Fibroblast of skin of back (primary cell): ENCODE data around the gene CLPTM1L.
"Not testable (repeated sequence)": the region's sequence is repeated elsewhere in the genome, so short reads cannot be mapped to it uniquely, and the experiment has no call there.

Experiments used
- DNase-seq: peaks from one replicate; pipeline ENCODE4 v3.0.0-alpha.2; 2013

The CLPTM1L gene

DNA sequence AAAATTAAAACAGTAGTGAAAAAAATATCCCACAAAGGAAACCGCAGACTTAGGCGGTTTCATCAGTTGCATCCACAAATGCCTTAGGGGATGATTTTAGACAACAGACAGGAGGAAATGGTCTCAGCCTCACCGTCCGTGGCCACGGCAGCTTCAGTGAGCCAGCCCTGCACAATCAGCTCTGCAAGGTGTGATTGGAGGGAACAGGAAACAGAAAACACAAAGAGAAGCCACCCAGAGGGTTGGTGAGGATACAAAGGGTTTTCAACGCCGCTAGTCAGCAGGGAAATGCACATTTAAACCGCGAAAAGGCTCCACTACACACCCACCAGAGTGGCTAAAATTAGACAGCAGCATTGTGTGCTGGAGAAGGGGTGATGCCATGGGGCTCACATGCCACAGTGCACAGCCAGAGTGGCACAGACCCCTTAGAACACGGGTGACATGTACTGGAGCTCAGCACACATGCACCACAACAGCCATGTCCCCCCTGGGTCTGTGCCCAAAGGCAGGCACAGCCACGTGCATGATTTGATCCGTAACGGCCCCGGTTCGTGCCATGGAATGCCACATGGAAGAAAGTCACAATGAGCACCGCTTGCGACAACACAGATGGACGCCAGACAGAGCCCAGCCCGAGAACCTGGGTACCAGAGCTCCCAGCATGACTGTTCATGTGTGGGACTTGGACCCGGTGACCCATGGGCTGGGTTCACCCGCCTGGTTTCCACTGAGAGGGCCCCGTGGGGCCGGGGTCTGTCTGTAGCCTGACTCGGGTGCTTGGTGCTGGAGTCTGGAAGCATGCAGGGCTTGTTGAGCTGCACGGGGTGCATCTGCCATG is 31.7 kb downstream of the CLPTM1L start:
- DNase-seq: no peak

DNA sequence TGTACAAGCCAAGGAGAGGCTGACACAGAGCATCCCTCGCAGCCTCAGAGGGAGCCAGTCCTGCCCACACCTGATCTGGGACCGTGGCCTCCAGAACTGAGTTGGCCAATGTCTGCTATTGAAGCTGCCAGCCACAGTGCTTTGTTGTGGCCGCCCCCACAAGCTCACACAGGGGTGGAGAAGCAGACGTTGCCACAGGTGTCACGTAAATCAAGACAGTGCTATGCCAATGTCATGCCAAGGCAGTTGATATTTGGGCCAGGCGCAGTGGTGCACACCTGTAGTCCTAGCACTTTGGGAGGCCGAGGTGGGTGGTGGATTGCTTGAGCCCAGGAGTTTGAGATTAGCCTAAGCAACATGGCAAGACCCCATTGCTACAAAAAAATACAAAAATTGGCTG is 32.7 kb downstream of the CLPTM1L start:
- no peak for DNase-seq

DNA sequence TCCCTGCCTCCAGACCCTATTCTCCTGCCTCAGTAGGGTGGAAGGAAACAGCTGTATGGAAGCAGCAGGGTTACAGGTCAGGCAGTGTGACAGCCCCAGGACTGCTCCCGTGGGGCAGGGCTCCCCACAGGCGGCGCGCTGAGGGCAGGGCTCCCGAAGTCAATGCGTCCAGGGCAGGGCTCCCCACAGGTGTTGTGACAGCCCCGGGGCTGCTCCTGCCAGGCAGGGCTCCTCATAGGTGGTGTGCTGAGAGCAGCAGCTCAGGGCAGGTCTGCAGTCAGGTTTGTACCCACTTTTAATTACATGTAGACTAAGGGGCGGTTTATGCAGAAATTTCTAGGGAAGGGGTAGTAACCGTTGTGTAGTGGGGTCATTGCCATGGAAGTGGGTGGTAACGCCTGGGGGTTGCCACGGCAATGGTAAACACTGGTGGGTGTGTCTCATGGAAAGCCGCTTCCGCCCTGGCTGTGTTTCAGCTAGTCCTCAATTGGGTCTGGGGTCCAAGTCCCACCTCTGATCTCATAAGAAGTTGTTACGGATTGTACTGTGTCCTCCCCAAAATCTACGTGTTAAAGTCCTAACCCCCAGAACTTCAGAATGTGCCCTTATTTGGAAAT is 33.4 kb downstream of the CLPTM1L start:
- DNase-seq: no peak

DNA sequence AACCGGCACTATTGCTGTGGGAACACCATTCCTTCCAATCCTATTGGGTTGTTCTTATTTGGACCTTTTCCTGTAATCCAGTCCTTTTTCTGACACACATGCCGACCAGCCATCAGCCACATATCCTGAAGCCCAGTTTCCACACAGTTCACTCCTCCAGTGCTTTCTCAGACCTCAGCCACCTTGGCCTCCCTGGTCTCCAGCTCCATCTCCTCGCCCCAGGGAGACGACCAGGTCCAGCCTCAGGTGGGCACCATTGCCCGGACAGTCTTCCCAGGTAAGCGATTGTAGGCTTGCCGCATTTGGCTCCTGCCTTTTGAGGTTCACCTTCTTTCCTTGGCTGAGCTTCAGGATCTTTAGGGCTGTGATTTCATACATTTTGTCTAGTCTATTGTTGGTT is 34.8 kb downstream of the CLPTM1L start:
- DNase-seq: no peak

DNA sequence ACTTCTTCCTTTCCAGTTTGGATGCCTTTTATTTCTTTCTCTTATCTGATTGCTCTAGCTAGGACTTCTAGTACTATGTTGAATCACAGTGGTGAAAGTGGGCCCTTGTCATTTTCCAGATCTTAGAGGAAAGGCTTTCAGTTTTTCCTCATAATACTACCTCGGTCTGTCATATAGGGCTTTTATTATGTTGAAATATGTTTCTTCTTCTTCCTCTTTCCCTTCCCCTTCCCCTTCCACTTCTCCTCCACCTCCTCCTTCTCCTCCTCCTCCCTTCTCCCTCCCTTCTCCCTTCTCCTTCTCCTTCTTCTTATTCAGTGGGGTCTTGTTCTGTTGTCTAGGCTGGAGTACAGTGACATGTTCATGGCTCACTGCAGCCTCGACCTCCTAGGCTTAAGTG is 40.9 kb downstream of the CLPTM1L start:
- DNase-seq: no peak

DNA sequence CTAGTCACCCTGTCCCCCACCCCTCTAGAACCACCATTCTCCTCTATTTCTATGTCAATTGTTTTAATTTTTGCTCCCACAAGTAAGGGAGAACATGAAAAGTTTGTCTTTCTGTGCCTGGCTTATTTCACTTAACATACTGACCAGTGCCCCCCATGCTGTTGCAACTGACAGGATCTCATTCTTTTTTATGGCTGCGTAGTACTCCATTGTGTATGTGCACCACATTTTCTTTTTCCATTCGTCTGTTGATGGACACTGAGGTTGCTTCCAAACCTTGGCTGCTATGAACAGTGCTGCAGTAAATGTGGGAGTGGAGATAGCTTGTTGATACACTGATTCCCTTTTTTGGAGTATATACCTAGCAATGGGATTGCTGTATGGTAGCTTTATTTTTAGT is 42.6 kb downstream of the CLPTM1L start:
- no peak for DNase-seq

DNA sequence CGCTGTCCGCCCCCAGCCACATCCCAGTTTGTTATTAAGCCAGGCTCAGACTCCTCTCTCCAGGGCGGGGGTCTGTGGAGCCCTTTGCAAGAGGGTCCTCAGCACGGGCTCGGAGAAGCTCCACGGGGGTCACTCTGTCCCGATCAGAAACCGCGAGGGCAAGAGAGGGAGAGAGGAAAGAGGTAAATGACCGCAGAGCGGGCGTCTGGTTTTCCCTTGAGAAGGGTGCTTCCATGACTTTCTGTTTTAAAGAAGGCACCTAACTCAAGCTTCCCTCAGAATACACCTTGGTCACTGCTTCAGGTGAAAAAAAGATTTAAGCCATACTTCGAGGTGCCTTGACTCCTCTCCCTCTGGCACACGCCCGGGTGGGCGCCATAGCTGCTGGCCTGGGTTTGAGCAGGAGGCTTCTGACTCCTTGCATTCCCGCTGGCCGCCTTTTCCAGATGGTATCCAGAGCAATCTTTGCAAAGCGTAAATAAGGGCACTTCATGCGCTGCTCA is 44.3 kb downstream of the CLPTM1L start:
- DNase-seq: no peak

DNA sequence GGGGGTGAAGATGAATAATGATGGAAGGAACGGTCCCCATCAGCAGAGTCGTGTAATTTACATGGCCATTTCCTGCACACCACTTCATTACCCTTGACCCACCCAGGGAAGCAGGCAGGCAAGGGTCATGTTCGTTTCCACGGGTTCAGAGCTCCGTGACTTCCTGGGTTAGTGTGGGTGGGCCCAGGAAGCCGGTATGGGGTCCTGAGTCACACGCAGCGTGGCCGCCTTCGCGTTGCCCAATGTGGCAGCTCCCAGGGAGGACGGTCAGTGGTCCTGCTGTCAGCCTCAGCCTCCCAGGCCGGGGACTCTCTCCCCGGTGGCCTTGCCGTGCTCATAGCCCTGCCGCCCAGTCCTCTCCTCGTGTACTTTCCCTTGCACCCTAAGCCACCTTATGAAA is 44.9 kb downstream of the CLPTM1L start:
- DNase-seq: no peak

DNA sequence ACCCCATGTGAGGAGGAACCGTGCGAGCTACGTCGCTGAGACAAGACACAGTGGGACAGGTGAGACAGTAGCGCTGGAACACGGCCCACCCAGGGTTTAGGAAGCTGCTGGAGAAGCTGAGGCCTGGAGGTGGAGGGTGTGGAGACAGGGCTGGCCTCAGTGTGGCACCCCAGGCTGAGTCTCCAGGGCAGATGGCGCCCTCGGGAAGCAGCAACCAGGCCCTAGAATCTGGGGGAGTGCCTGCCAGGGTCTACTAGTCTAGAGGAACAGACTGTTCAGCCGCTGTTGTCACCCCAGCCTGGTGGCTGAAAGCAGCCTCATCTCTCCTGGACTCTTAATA is 45.4 kb downstream of the CLPTM1L start:
- no peak for DNase-seq

DNA sequence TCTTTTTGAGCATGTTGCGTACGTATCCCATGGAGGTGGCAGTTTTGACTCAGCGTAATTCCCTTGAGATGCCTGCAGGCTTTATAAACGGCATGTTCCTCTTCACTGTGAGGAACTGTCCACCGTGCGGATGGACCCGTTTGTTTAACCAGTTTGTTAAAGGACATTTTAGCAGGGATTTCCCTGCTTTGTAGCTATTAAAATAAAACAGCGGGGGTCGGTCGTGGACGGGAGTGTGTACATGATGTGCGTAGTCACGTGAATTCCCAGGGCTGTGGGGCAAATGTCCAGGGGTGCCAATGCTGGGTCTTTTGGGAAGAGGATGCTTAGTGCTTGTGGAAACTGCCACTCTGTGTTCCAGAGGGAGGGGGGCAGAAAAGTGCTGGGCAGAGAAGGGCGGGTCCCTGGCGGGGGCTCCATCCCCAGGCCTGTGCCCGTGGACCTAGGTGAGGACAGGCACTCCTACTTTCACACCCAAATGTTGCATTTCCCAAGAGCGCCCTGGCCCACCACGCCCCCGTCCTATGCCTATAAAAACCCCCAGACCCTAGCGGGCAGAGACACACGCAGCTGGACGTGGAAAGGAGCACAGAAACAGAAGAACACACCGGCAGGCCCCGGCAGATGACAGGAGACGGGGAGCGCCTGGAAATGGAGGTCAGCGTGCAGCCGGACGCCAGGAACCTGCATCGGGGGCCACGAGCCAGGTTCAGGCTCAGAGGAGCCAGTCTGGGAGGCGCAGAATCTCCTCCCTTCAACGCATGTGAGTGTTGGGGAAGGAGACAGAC is 46.0 kb downstream of the CLPTM1L start:
- no peak for DNase-seq

DNA sequence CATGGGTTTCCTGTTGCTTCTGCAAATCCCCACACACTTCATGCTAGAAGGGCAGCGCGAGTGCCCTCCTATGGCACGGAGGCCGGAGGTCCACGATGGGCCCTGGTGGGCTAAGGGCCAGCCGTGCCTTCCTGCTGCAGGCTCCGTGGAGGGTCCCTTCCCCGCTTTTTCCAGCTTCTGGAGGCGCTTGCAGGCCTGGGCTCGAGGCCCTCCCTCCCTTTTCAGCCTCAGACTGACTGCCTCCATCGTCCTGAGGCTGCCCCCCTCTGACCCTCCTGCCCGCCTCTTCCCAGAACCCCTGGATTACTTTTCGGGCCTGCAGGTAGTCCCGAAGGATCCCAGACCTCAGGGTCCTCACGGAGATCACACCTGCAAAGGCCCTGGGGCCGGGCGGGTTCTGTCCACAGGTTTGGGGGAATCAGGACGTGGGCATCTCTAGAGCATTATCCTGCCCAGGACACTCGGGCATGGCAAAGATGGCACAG is 46.8 kb downstream of the CLPTM1L start:
- no peak for DNase-seq

DNA sequence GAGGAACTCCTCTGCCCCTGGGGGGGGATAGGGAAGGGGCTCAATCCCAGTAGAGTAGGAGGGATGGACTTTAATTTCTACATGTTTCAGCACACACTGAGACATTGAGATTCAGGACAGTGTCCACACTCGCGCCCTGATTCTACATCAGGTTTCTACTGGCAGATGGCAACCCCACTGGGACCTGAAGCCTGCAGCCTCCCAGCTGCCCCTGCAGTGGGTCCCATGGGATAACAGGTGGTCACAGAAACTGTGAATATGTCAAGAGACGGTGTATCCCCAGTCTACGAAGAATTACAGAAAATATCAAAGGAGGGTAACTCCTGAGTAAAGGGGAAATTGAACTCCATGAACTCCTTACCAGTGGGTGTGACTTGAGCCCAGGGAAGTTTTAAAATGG is 47.7 kb downstream of the CLPTM1L start:
- no peak for DNase-seq

DNA sequence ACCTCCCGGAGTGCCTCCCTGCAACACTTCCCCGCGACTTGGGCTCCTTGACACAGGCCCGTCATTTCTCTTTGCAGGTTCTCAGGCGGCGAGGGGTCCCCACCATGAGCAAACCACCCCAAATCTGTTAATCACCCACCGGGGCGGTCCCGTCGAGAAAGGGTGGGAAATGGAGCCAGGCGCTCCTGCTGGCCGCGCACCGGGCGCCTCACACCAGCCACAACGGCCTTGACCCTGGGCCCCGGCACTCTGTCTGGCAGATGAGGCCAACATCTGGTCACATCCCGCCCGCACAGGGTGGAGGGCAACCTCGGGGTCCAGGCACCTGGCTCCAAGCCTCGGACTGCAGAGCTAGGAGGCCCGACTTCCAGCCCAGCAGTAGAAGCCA is 49.3 kb downstream of the CLPTM1L start:
- DNase-seq: no peak

DNA sequence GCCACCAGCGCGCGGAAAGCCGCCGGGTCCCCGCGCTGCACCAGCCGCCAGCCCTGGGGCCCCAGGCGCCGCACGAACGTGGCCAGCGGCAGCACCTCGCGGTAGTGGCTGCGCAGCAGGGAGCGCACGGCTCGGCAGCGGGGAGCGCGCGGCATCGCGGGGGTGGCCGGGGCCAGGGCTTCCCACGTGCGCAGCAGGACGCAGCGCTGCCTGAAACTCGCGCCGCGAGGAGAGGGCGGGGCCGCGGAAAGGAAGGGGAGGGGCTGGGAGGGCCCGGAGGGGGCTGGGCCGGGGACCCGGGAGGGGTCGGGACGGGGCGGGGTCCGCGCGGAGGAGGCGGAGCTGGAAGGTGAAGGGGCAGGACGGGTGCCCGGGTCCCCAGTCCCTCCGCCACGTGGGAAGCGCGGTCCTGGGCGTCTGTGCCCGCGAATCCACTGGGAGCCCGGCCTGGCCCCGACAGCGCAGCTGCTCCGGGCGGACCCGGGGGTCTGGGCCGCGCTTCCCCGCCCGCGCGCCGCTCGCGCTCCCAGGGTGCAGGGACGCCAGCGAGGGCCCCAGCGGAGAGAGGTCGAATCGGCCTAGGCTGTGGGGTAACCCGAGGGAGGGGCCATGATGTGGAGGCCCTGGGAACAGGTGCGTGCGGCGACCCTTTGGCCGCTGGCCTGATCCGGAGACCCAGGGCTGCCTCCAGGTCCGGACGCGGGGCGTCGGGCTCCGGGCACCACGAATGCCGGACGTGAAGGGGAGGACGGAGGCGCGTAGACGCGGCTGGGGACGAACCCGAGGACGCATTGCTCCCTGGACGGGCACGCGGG is 49.9 kb downstream of the CLPTM1L start, which contains the start of gene TERT:
Gene TERT (minus strand): TSS at position 234 of the 815 bp plus-strand sequence. CDS start 79 bp downstream, at position 155.
- no peak for DNase-seq

DNA sequence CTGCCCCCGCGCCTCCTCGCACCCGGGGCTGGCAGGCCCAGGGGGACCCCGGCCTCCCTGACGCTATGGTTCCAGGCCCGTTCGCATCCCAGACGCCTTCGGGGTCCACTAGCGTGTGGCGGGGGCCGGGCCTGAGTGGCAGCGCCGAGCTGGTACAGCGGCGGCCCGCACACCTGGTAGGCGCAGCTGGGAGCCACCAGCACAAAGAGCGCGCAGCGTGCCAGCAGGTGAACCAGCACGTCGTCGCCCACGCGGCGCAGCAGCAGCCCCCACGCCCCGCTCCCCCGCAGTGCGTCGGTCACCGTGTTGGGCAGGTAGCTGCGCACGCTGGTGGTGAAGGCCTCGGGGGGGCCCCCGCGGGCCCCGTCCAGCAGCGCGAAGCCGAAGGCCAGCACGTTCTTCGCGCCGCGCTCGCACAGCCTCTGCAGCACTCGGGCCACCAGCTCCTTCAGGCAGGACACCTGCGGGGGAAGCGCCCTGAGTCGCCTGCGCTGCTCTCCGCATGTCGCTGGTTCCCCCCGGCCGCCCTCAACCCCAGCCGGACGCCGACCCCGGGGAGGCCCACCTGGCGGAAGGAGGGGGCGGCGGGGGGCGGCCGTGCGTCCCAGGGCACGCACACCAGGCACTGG is 50.6 kb downstream of the CLPTM1L start:
- no peak for DNase-seq

DNA sequence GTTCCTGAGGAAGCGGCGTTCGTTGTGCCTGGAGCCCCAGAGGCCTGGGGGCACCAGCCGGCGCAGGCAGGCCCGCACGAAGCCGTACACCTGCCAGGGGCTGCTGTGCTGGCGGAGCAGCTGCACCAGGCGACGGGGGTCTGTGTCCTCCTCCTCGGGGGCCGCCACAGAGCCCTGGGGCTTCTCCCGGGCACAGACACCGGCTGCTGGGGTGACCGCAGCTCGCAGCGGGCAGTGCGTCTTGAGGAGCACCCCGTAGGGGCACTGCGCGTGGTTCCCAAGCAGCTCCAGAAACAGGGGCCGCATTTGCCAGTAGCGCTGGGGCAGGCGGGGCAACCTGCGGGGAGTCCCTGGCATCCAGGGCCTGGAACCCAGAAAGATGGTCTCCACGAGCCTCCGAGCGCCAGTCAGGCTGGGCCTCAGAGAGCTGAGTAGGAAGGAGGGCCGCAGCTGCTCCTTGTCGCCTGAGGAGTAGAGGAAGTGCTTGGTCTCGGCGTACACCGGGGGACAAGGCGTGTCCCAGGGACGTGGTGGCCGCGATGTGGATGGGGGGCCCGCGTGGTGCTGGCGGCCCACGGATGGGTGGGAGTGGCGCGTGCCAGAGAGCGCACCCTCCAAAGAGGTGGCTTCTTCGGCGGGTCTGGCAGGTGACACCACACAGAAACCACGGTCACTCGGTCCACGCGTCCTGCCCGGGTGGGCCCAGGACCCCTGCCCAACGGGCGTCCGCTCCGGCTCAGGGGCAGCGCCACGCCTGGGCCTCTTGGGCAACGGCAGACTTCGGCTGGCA is 51.3 kb downstream of the CLPTM1L start:
- DNase-seq: no peak

DNA sequence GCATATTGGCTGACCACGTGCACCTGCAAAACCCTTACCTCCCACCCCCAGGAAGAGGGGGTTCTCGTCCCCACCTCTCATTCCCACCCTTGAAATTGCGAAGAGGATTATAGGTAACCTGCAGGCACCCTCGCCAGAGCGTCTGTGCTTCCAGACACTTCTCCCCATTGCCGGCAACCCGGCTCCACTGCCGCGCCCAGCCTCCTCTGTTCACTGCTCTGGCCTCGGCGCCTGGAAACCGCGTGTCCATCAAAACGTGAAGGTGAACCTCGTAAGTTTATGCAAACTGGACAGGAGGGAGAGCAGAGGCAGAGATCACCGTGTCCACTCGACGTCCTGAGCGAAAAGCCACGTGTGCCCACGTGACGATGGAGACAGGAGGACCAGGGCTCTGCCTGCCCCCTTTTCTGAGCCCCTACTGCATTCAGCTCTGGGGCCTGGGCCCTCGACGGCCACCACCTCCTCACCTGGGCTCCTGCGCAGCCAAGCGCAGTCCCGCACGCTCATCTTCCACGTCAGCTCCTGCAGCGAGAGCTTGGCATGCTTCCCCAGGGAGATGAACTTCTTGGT is 52.0 kb downstream of the CLPTM1L start:
- DNase-seq: no peak

DNA sequence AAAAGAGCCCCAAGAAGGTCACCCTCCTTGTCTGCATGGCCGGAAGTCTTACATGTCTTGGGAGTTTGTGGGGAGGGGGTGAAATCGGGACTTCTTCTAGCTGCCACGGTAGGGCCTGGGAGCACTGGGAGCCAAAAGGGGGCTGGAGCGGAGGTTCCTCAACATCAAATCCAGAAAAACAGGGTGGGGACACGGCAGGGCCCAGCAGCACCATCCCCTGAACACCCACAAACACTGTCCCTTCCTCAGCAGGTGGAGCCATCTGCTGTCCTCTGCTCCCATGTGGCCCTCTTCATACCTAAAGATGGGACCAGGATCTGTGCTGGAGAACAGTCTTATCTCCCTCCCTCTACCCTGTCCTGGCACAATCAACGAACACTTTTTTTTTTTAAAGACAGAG is 52.8 kb downstream of the CLPTM1L start:
- no peak for DNase-seq

DNA sequence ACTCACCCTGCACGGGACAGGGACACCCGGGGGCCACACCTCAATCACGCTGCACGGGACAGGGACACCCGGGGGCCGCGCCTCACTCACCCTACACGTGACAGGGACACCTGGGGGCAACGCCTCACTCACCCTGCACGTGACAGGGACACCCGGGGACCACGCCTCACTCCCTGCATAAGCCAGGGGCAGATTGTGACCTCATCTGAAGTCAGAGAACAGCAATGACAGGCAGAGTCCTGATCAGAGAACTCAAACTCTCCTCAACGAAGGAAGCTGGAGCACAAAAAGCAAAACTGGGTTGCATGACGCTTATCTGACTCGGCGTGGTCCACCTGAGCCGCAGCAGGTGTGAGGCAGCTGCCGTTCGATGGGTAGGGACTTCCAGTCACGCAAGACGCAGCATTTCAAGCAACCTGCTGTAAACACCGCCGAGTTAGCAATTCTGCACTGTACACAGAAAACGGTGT is 53.3 kb downstream of the CLPTM1L start:
- DNase-seq: no peak

DNA sequence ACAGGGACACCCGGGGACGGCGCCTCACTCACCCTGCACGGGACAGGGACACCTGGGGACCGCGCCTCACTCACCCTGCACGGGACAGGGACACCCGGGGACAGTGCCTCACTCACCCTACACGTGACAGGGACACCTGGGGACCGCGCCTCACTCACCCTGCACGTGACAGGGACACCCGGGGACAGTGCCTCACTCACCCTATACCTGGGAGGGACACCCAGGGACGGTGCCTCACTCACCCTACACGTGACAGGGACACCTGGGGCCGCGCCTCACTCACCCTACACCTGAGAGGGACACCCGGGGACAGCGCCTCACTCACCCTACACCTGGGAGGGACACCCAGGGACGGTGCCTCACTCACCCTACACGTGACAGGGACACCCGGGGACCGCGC is 53.9 kb downstream of the CLPTM1L start:
- not testable (repeated sequence) for DNase-seq
